Measurements from ENCODE around the gene EFCAB11. TPM values are rescaled to one million over a fixed set of nuclear protein-coding genes. Genes with fewer than 3 reads are reported as not detected.
"Not testable (repeated sequence)": the region's sequence is repeated elsewhere in the genome, so short reads cannot be mapped to it uniquely, and the experiment has no call there.

Gene EFCAB11
- total RNA-seq, 4 donors from 2014 or later, result 3.4 to 8.0 (median 5.5) TPM

GRCh38 chr14:89903340-89903952, 51.1 kb downstream of the EFCAB11 start:
- TF ChIP-seq CTCF (IDR thresholded peaks at IDR 0.05) (no peak), POLR2A (IDR thresholded peaks at IDR 0.05) (no peak)
- H3K4me3 ChIP-seq, result no peak overlapping the region
- H3K27ac ChIP-seq, result no peak overlapping the region
- 48 to 52% methylated on average over 4 of the region's 4 CpGs for WGBS, 2 donors
- H3K9me3 ChIP-seq, result no peaks in the 10 kb centered on the region
- no peak for DNase-seq
- no peaks in the 10 kb centered on the region for H3K4me1 ChIP-seq
- no peaks in the 10 kb centered on the region for H3K27me3 ChIP-seq
- no peaks in the 10 kb centered on the region for H3K36me3 ChIP-seq
- intact Hi-C loops (cut with DNase I), result no loop called here

- Histone ChIP-seq H3K36me3 (no peaks in the 10 kb centered on the region), H3K27ac (no peak overlapping the region), H3K4me1 (no peaks in the 10 kb centered on the region), H3K27me3 (no peaks in the 10 kb centered on the region), H3K9me3 (no peaks in the 10 kb centered on the region), H3K4me3 (no peak overlapping the region)
- no peak for DNase-seq
- intact Hi-C loops (cut with DNase I), result no loop called here
- WGBS, 2 donors, result 74 to 84% methylated on average over 4 of the region's 4 CpGs
- no peak for TF ChIP-seq POLR2A (IDR thresholded peaks at IDR 0.05)
- TF ChIP-seq CTCF (IDR thresholded peaks at IDR 0.05), result no peak
These were observed 51.6 kb downstream of the EFCAB11 start for GRCh38 chr14:89902881-89903280.

GRCh38 chr14:89900802-89901201, 53.7 kb downstream of the EFCAB11 start:
- TF ChIP-seq CTCF (IDR thresholded peaks at IDR 0.05) (no peak), POLR2A (IDR thresholded peaks at IDR 0.05) (no peak)
- WGBS, 2 donors, result 73 to 82% methylated on average over 4 of the region's 4 CpGs
- intact Hi-C loops (cut with DNase I), result no loop called here
- no peak for DNase-seq
- Histone ChIP-seq H3K27ac (no peak overlapping the region), H3K9me3 (no peaks in the 10 kb centered on the region), H3K27me3 (no peaks in the 10 kb centered on the region), H3K36me3 (no peaks in the 10 kb centered on the region), H3K4me3 (no peak overlapping the region), H3K4me1 (no peaks in the 10 kb centered on the region)

GRCh38 chr14:89899917-89900663, 54.4 kb downstream of the EFCAB11 start:
- H3K4me1 ChIP-seq, result no peaks in the 10 kb centered on the region
- intact Hi-C loops (cut with DNase I), result no loop called here
- no peak overlapping the region for H3K27ac ChIP-seq
- no peak overlapping the region for H3K4me3 ChIP-seq
- H3K27me3 ChIP-seq, result no peaks in the 10 kb centered on the region
- TF ChIP-seq POLR2A (IDR thresholded peaks at IDR 0.05) (no peak), CTCF (IDR thresholded peaks at IDR 0.05) (peak; percentile 23 to 59 (median 40))
- H3K36me3 ChIP-seq, result no peaks in the 10 kb centered on the region
- 74 to 82% methylated on average over 4 of the region's 4 CpGs for WGBS, 2 donors
- DNase-seq, result no peak
- no peaks in the 10 kb centered on the region for H3K9me3 ChIP-seq

GRCh38 chr14:89899291-89899690, 55.2 kb downstream of the EFCAB11 start:
- Histone ChIP-seq H3K9me3 (no peaks in the 10 kb centered on the region), H3K27ac (no peak overlapping the region), H3K4me1 (no peaks in the 10 kb centered on the region), H3K27me3 (no peaks in the 10 kb centered on the region), H3K36me3 (no peaks in the 10 kb centered on the region), H3K4me3 (no peak overlapping the region)
- intact Hi-C loops (cut with DNase I), result no loop called here
- 81 to 86% methylated on average over 1 of the region's 1 CpG for WGBS, 2 donors
- TF ChIP-seq POLR2A (IDR thresholded peaks at IDR 0.05) (no peak), CTCF (IDR thresholded peaks at IDR 0.05) (no peak)
- no peak for DNase-seq

GRCh38 chr14:89893388-89893787, 61.1 kb downstream of the EFCAB11 start:
- intact Hi-C loops (cut with DNase I); DNase-seq; H3K4me1 ChIP-seq; H3K36me3 ChIP-seq; H3K27ac ChIP-seq; H3K27me3 ChIP-seq; H3K9me3 ChIP-seq; H3K4me3 ChIP-seq: not testable (repeated sequence)
- 69 to 100% methylated on average over 2 of the region's 3 CpGs for WGBS, 2 donors

Data from esophagus squamous epithelium (tissue), 5 donors.